Astrocyte (in vitro differentiated cells and primary cell): Measurements from ENCODE around the gene LCMT1.
"Not testable (repeated sequence)": the region's sequence is repeated elsewhere in the genome, so short reads cannot be mapped to it uniquely, and the experiment has no call there.

Source experiments
- EZH2 ChIP-seq: IDR thresholded peaks from 2 replicates; pipeline ENCODE4 v1.6.1; 2012; ENCODE audit warnings: mild to moderate bottlenecking, low read length, inconsistent platforms; ENCODE audit not compliant: insufficient read depth
- TF ChIP-seq, protein P1 (sequence below): IDR thresholded peaks from 2 replicates; pipeline ENCODE4 v1.5.1; 2011; ENCODE audit warnings: low read depth, mild to moderate bottlenecking, inconsistent platforms, low read length, moderate library complexity; ENCODE audit not compliant: insufficient read depth

DNA sequence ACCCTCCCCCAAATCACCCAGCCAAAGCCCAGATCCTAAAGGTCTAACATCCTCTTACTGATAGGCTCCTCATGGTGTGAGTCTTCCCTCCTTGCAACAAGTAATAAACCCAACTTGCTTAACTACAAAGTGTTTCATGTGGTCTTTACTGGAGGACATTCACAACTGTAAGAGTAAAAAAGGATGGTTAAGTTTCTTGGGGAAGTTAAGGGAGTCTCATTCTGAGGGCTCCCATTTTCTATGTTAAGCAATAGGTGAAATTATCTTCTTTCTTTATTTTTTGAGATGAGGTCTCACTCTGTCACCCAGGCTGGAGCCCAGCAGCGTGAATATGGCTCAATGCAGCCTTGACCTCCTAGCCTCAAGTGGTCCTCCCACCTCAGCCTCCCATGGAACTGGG is 47.3 kb upstream of the LCMT1 start:
- TF ChIP-seq, protein P1, sequence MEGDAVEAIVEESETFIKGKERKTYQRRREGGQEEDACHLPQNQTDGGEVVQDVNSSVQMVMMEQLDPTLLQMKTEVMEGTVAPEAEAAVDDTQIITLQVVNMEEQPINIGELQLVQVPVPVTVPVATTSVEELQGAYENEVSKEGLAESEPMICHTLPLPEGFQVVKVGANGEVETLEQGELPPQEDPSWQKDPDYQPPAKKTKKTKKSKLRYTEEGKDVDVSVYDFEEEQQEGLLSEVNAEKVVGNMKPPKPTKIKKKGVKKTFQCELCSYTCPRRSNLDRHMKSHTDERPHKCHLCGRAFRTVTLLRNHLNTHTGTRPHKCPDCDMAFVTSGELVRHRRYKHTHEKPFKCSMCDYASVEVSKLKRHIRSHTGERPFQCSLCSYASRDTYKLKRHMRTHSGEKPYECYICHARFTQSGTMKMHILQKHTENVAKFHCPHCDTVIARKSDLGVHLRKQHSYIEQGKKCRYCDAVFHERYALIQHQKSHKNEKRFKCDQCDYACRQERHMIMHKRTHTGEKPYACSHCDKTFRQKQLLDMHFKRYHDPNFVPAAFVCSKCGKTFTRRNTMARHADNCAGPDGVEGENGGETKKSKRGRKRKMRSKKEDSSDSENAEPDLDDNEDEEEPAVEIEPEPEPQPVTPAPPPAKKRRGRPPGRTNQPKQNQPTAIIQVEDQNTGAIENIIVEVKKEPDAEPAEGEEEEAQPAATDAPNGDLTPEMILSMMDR, result not testable (repeated sequence)
- TF ChIP-seq EZH2, result not testable (repeated sequence)
